H1 (cell line): Measurements from ENCODE around the gene UNK. TPM values are rescaled to one million over a fixed set of nuclear protein-coding genes. Genes with fewer than 3 reads are reported as not detected.

Source experiments
- EP300 ChIP-seq, 2 experiments: IDR thresholded peaks; 1 replicate in 1 of 2; 2 replicates in 1 of 2; pipeline ENCODE4 v1.6.1; 2011 to 2012; ENCODE audit warnings: low read depth in 2 of 2, low read length in 2 of 2, mild to moderate bottlenecking in 2 of 2, borderline replicate concordance in 1 of 2, inconsistent platforms in 1 of 2, moderate library complexity in 1 of 2
- HDAC6 ChIP-seq: IDR thresholded peaks from one replicate; pipeline ENCODE4 v1.7.1; 2012; ENCODE audit warnings: low read depth, mild to moderate bottlenecking, inconsistent platforms, low read length, moderate library complexity
- KDM1A ChIP-seq: fragments of 200-600, 300-600 bp; sonication (generic); IDR thresholded peaks from 2 replicates; pipeline ENCODE4 v1.7.1; 2016; ENCODE audit warnings: mild to moderate bottlenecking, low read length, borderline replicate concordance
- NANOG ChIP-seq: IDR thresholded peaks from 2 replicates; pipeline ENCODE4 v1.6.1; 2011; ENCODE audit warnings: low read length, low read depth, mild to moderate bottlenecking, inconsistent platforms; ENCODE audit not compliant: insufficient read depth, poor library complexity, severe bottlenecking
- RAD21 ChIP-seq, 2 experiments: IDR thresholded peaks in 1 of 2; conservative IDR thresholded peaks in 1 of 2; 2 replicates each; pipeline ENCODE4 v1.6.1; 2011; ENCODE audit warnings: low read depth in 2 of 2, low read length in 2 of 2, improper control_type of control experiment in 1 of 2, inconsistent platforms in 1 of 2, mild to moderate bottlenecking in 1 of 2, moderate library complexity in 1 of 2
- RBBP5 ChIP-seq: IDR thresholded peaks from 2 replicates; pipeline ENCODE4 v1.7.1; 2012; ENCODE audit warnings: low read depth, mild to moderate bottlenecking, inconsistent platforms, low read length, moderate library complexity, borderline replicate concordance
- SAP30 ChIP-seq: fragments of 300-600 bp; sonication (generic); IDR thresholded peaks from 2 replicates; pipeline ENCODE4 v1.7.1; 2012; ENCODE audit warnings: low read length, moderate library complexity, mild to moderate bottlenecking, inconsistent platforms; ENCODE audit not compliant: insufficient read depth, insufficient replicate concordance
- polyA plus RNA-seq, 7 experiments: library from polyadenylated mRNA; depleted of rRNA in 3 of 7; stranded (reverse) in 5 of 7; unstranded in 2 of 7; fragments of >200 nt in 5 of 7; fragments of 200-250 nt in 2 of 7; gene quantifications; 1 replicate in 5 of 7; 2 replicates in 1 of 7; 4 replicates in 1 of 7; pipeline versions ENCODE4 v1.2.1 to v1.2.3, GENCODE V29; 2011 to 2013; ENCODE audit warnings: missing spikeins in 2 of 7, mixed read lengths in 2 of 7
- total RNA-seq: library from RNA; stranded (reverse); fragmentation: NEBNext Ultra II Directional; extraction: Animal tissue kit (Norgen Biotek cat#: 25700); gene quantifications from 2 replicates; pipeline ENCODE4 v1.2.1, GENCODE V29; 2021

UNK gene
- total and polyA plus RNA-seq, 2 of the 8 experiments (the other 6 are each of a cell fraction or from before 2014, with no cell fraction given), result 24.2 to 33.3 TPM

- TF ChIP-seq KDM1A (no peak), RAD21 (IDR thresholded peaks at IDR 0.05 in 1 of 2, conservative IDR thresholded peaks at IDR 0.05 in 1 of 2; ENCODE audit: low read depth in 2 of 2, low read length in 2 of 2) (no peak), NANOG (no peak), EP300 (IDR thresholded peaks at IDR 0.05; ENCODE audit: borderline replicate concordance in 1 of 2, low read depth in 2 of 2, low read length in 2 of 2) (no peak), SAP30 (no peak), RBBP5 (no peak), HDAC6 (no peak)
Observed at GRCh38 chr17:75820094-75821080, 35.8 kb downstream of the UNK start (continued).
